ENCODE results near the gene SCFD2. TPM values are rescaled to one million over a fixed set of nuclear protein-coding genes. Genes with fewer than 3 reads are reported as not detected.

The SCFD2 gene
- total RNA-seq, 1 donor from 2014 or later = 10.7 TPM

DNA sequence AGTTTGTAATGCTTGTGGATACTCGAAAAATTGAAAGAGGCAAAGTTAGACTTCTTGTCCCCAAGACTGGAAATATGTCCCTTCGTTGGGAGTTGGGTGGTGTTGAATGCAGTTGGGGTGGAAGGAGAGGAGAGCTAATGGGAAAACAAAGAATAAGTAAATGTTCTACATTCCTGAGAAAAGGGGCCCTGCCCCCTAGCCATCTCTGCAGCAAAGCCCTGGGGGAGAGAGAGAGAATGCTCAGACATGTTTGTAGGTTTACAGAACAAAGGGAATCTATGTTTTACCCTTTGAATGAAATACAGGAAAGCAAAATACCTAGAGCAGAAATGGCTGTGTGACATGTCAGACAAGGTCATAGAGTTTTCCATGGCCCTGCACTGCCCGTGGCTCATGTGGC is 415.6 kb downstream of the SCFD2 start:
- no peaks in the 10 kb centered on the region for H3K27me3 Mint-ChIP-seq (ENCODE audit: low read depth)
- no peak overlapping the region for H3K27ac Mint-ChIP-seq (ENCODE audit: unreplicated experiment)
- DNase-seq (ENCODE audit: low spot score) = no peak
- no peak for TF ChIP-seq CTCF (IDR thresholded peaks at IDR 0.05)
- no peaks in the 10 kb centered on the region for H3K36me3 Mint-ChIP-seq (ENCODE audit: low read depth)
- H3K4me3 Mint-ChIP-seq (ENCODE audit: unreplicated experiment) = no peak overlapping the region
- H3K4me1 Mint-ChIP-seq (ENCODE audit: low read depth) = peaks cover 26% of the 10 kb centered on the region
- H3K9me3 Mint-ChIP-seq (ENCODE audit: low read depth) = no peaks in the 10 kb centered on the region

DNA sequence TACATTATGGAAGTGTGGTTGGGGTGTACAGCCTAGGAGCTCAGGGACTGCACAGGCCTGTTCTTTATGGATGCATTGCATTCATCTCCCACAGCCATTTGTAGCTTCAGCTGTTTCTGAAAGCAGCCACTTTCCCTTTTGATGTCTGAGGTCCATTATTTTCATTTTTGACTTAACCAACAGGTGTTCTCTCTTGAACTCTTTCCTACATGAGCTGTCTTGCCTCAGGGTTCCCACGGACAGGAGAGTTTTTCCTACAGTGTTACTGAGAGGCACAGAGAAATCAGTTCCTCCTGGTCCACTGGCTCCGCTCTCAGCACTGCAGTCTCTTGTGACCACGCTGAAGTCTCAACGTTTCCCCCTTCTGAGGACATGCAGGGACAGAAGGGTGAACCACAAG is 416.5 kb downstream of the SCFD2 start:
- Mint-ChIP-seq H3K27me3 (ENCODE audit: low read depth) (no peaks in the 10 kb centered on the region), H3K36me3 (ENCODE audit: low read depth) (no peaks in the 10 kb centered on the region), H3K9me3 (ENCODE audit: low read depth) (no peaks in the 10 kb centered on the region), H3K4me1 (ENCODE audit: low read depth) (peaks cover 21% of the 10 kb centered on the region), H3K27ac (ENCODE audit: unreplicated experiment) (no peak overlapping the region), H3K4me3 (ENCODE audit: unreplicated experiment) (no peak overlapping the region)
- no peak for TF ChIP-seq CTCF (IDR thresholded peaks at IDR 0.05)
- no peak for DNase-seq (ENCODE audit: low spot score)

- DNase-seq (ENCODE audit: low spot score) = no peak
- Mint-ChIP-seq H3K27me3 (ENCODE audit: low read depth) (no peaks in the 10 kb centered on the region), H3K4me3 (ENCODE audit: unreplicated experiment) (no peak overlapping the region), H3K27ac (ENCODE audit: unreplicated experiment) (no peak overlapping the region), H3K9me3 (ENCODE audit: low read depth) (no peaks in the 10 kb centered on the region), H3K36me3 (ENCODE audit: low read depth) (no peaks in the 10 kb centered on the region), H3K4me1 (ENCODE audit: low read depth) (peaks cover 22% of the 10 kb centered on the region)
- TF ChIP-seq CTCF (IDR thresholded peaks at IDR 0.05) = no peak
Measured at GRCh38 chr4:52948057-52948423, 417.8 kb downstream of the SCFD2 start.

DNA sequence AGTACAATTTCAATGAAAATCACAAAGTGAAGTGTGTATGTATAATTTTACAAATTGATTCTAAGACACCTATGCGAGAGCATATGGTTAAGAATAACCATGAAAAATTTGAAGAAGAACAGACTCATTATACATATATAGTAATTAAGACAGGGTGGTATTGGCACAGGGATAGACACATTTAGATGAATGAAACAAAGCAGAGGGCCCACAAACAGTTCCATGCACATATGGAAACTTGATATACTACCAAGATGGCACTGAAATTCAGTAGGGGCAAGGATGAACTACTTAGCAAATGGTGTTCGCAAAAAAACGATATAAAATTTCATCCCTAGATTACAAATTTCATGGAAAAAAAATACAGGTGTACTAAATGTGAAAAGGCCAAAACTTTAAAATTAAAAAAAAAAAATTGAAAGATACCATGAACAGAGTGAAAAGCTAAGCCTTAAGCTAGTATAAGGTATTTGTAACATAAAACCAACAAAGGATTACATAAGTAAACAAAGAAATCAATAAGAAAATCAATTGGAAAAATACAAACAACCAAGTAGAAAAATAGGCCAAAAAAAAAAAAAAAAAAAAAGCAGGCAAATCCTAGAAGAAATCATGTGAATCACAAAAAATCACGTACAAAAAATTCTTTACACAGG is 418.3 kb downstream of the SCFD2 start:
- H3K27ac Mint-ChIP-seq (ENCODE audit: unreplicated experiment) = no peak overlapping the region
- TF ChIP-seq CTCF (IDR thresholded peaks at IDR 0.05) = no peak

DNA sequence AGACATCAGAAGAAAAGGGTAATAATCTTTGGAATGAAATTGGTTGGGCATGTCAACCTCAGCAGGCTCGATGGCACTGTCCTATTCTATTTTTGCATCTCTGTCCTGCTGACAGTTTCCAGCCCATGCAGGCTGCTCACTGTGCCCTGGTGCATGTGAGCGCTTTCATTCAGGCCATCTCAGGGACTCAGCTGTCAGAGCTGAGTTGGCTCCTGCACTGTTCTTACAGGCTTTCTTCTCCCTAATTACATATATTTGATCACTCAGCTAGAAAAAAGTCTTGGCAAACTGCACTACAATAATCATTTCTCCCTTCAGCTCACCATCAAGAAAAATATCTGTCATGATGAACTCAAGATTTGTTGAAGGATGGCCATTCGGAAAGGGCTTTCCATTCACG is 419.0 kb downstream of the SCFD2 start:
- no peak overlapping the region for H3K27ac Mint-ChIP-seq (ENCODE audit: unreplicated experiment)
- peaks cover 24% of the 10 kb centered on the region for H3K4me1 Mint-ChIP-seq (ENCODE audit: low read depth)
- H3K36me3 Mint-ChIP-seq (ENCODE audit: low read depth) = no peaks in the 10 kb centered on the region
- H3K4me3 Mint-ChIP-seq (ENCODE audit: unreplicated experiment) = no peak overlapping the region
- H3K27me3 Mint-ChIP-seq (ENCODE audit: low read depth) = no peaks in the 10 kb centered on the region
- TF ChIP-seq CTCF (IDR thresholded peaks at IDR 0.05) = no peak
- H3K9me3 Mint-ChIP-seq (ENCODE audit: low read depth) = no peaks in the 10 kb centered on the region
- no peak for DNase-seq (ENCODE audit: low spot score)

More for the DNA sequence above, 418.3 kb downstream of the SCFD2 start:
- no peak for DNase-seq (ENCODE audit: low spot score)
- H3K36me3 Mint-ChIP-seq (ENCODE audit: low read depth) = no peaks in the 10 kb centered on the region
- no peak overlapping the region for H3K4me3 Mint-ChIP-seq (ENCODE audit: unreplicated experiment)
- peaks cover 24% of the 10 kb centered on the region for H3K4me1 Mint-ChIP-seq (ENCODE audit: low read depth)
- no peaks in the 10 kb centered on the region for H3K27me3 Mint-ChIP-seq (ENCODE audit: low read depth)
- no peaks in the 10 kb centered on the region for H3K9me3 Mint-ChIP-seq (ENCODE audit: low read depth)
